ENCODE measurements around the gene ID3.
A peak's percentile ranks its signal among the peaks of the same experiment; 100 is the strongest.
"Not testable (repeated sequence)": the region's sequence is repeated elsewhere in the genome, so short reads cannot be mapped to it uniquely, and the experiment has no call there.

The ID3 gene

GRCh38 chr1:23556635-23557470 is 2.4 kb downstream of the ID3 start:
- Histone ChIP-seq H3K4me3 (peak overlapping the region; percentile 61 to 83 (median 74)), H3K27ac (peak overlapping the region in 19 of 21 experiments; percentile 2 to 99 (median 89))

GRCh38 chr1:23555986-23556634 is 3.2 kb downstream of the ID3 start:
- peak overlapping the region in 4 of 7 experiments; percentile 48 to 82 (median 62) for H3K4me3 ChIP-seq
- H3K27ac ChIP-seq: peak overlapping the region in 19 of 21 experiments; percentile 13 to 99 (median 89)

DNA sequence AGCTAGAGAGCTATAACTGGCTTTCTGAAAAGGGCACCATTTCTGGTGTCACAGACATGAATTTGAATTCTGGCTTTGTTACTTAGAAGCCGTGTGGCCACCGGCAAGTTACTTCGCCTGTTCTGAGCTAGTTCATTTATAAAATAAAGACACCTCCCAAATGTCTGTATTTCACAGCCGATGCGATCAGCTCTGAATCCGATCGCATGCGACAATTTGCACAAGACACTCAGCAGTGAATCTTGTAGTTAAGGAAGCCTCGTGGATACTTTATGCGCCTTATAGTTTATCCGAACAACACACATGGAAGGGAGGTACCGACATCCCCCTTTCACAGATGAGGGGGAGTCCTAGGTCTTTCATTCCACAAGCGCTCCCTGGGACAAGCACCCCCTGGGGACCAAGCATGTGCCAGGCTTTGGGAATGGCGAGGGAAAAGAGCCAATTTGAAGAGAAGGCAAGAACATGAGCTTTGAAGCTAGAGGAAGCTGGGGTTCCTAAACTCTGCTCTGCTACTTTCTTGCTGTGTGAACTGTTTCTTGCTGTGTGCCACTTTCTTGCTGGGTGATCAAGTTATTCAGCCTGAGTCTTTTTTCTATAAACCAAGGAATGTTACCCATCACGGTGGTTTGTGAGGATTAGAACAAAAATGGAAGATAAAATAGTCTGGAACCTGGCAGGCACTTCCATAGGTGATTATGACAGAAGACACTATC is 3.9 kb downstream of the ID3 start:
- Histone ChIP-seq H3K27ac (peak overlapping the region in 20 of 21 experiments; percentile 25 to 99 (median 89)), H3K4me3 (peak overlapping the region; percentile 41 to 82 (median 47))

GRCh38 chr1:23554481-23555269 is 4.6 kb downstream of the ID3 start:
- Histone ChIP-seq H3K27ac (peak overlapping the region; percentile 63 to 99 (median 89)), H3K4me3 (peak overlapping the region; percentile 41 to 82 (median 47))

- Histone ChIP-seq H3K27ac (peak overlapping the region; percentile 63 to 99 (median 89)), H3K4me3 (peak overlapping the region; percentile 41 to 82 (median 47))
Observed at GRCh38 chr1:23554127-23554480, 5.2 kb downstream of the ID3 start.

- Histone ChIP-seq H3K4me3 (peak overlapping the region in 1 of 7 experiments; percentile 47), H3K27ac (peak overlapping the region in 19 of 21 experiments; percentile 77 to 99 (median 90))
Observed at GRCh38 chr1:23553231-23554126, 5.8 kb downstream of the ID3 start.

GRCh38 chr1:23551849-23552248 is 7.5 kb downstream of the ID3 start:
- Histone ChIP-seq H3K4me3 (no peak overlapping the region), H3K27ac (peak overlapping the region in 1 of 21 experiments; percentile 22)

DNA sequence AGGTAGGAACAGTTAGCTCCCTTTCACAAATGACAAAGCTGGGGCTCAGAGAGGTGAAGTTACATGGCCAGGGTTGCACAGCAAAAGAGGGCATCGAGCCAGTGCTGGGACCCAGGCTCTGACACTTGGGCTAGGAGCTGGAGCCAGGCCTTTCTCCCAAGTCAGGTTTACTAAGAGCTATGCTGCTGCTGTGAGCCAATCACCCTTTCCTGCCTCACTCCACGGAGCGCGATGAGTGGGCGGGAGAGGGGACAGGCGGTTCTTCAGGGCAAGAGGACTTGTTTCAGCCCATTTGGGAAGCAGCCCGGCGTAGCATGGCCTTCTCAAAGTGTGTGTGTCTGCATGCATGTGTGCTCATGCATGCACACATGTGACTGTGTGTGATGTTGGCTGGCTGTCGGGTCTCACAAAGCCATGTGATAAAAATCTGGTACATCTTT is 10.6 kb downstream of the ID3 start:
- H3K27ac ChIP-seq: peak overlapping the region in 2 of 21 experiments; percentile 8 to 15
- H3K4me3 ChIP-seq: no peak overlapping the region

DNA sequence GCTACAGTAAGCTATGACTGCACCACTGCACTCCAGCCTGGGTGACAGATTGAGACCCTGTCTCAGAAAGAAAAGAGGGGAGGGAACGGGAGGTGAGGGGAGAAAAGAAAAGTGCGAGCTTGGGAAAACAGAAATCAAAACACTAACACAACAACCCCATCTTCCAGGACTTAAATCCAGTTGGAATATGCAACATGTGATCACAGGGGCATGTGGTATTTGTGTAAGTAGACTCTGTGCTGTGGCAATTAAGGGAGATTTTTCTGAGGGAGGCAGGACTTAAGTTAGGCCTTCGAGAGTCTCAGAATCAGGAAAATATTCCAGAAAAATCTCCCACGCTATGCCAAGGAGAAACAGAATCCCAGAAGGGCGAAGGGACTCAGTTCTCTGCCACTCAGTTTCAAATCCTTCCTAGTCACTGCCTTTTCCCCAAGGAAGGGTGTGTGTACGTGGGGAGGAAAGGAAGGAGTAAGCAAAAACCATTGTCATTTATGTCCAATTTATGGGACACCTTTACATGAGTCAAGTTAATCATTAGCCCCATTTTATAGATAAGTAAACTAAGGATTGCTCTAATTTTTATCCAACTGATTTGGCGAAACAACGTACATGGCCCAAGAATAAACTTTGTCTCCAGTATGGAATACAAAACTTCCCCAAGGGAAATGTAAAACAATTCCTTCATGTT is 12.3 kb downstream of the ID3 start:
- H3K4me3 ChIP-seq: no peak overlapping the region

GRCh38 chr1:23545851-23546250 is 13.4 kb downstream of the ID3 start:
- Histone ChIP-seq H3K27ac (no peak overlapping the region), H3K4me3 (no peak overlapping the region)

More for the DNA sequence above, 12.3 kb downstream of the ID3 start:
- H3K27ac ChIP-seq: no peak overlapping the region

- Histone ChIP-seq H3K4me3 (no peak overlapping the region), H3K27ac (no peak overlapping the region)
Observed at GRCh38 chr1:23544444-23545389, 14.6 kb downstream of the ID3 start.

DNA sequence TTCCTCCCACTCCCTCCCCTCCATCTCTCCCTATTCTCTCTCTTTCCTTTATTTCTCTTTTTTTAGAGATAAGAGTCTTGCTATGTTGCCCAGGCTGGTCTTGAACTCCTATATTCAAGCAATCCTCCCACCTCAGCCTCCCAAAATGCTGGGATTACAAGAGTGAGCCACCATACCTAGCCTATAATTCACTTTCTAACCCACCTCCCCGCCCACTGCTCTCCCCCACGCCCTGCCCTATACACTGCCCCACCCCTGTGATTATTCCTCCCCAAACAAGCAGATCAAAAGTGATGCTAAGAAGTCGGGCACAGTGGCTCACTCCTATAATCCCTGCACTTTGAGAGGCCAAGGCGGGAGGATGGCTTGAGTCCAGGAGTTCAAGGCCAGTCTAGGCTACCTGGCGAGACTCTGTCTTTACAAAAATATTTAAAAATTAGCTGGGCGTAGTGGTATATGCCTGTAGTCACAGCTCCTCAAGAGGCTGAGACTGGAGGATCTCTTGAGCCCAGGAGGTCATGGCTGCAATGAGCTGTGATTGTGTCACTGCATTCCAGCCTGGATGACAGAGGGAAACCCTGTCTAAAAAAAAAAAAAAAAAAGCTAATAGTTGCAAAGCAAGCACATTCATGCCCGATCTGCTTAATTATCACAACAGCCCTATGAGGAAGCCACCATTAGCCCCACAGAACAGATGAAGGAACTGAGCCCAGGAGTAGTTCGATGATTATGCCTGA is 15.4 kb downstream of the ID3 start:
- H3K4me3 ChIP-seq: no peak overlapping the region
- no peak overlapping the region for H3K27ac ChIP-seq

GRCh38 chr1:23542940-23543339 is 16.4 kb downstream of the ID3 start:
- not testable (repeated sequence) for H3K27ac ChIP-seq, H3K4me3 ChIP-seq

GRCh38 chr1:23539698-23540266 is 19.5 kb downstream of the ID3 start:
- H3K27ac ChIP-seq: peak overlapping the region in 2 of 21 experiments; percentile 14 to 65
- no peak overlapping the region for H3K4me3 ChIP-seq

DNA sequence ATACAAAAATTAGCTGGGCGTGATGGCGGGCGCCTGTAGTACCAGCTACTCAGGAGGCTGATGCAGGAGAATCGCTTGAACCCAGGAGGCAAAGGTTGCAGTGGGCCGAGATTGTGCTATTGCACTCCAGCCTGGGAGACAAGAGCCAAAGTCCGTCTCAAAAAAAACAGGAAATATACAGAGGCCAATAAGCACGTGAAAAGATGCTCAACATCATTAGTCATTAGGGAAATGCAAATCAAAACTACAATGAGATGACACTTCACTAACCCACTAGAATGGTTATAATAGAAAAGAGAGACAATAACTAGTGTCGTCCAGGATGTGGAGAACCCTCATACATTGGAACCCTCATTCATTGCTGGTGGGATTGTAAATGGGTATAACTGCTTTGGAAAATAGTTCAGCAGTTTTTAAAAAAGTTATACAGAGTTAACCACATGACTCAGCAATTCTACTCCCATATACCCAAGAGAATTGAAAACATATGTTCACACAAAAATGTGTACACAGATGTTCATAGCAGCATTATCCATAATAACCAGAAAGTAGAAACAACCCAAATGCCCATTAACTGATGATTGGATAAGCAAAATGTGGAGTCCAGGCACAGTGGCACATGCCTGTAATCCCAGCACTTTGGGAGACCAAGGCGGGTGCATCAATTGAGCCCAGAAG is 21.9 kb downstream of the ID3 start:
- Histone ChIP-seq H3K4me3 (no peak overlapping the region), H3K27ac (peak overlapping the region in 1 of 21 experiments; percentile 30)

All from skin epidermis (tissue), 12 donors.